Measurements from ENCODE around the gene ABHD5.

GRCh38 chr3:43684944-43685343, 5.8 kb upstream of the ABHD5 start:
- no peak for TF ChIP-seq EZH2 (IDR thresholded peaks at IDR 0.05; ENCODE audit: insufficient read depth, poor library complexity, severe bottlenecking)
- no peak for TF ChIP-seq EZH2phosphoT487 (IDR thresholded peaks at IDR 0.05; ENCODE audit: insufficient read depth, low read depth)

Data from GM23248 (cell line).